Prostate gland (tissue), 2 donors: Measurements from ENCODE around the gene TSPAN15.

Experiments
- POLR2AphosphoS5 ChIP-seq: sonication (generic); formaldehyde crosslinking; IDR thresholded peaks from one replicate; pipeline ENCODE4 v1.6.1; 2017; ENCODE audit warnings: antibody characterized with exemption
- TF ChIP-seq, protein P1 (sequence below), 4 experiments: fragments of 200-600 bp in 2 of 4; fragments of 450-650 bp in 2 of 4; sonication (generic) in 2 of 4; IDR thresholded peaks; 1 replicate in 3 of 4; 2 replicates in 1 of 4; pipeline ENCODE4 v1.5.1; 2016 to 2019; ENCODE audit warnings: antibody characterized with exemption in 4 of 4, mild to moderate bottlenecking in 2 of 4, moderate library complexity in 2 of 4

DNA sequence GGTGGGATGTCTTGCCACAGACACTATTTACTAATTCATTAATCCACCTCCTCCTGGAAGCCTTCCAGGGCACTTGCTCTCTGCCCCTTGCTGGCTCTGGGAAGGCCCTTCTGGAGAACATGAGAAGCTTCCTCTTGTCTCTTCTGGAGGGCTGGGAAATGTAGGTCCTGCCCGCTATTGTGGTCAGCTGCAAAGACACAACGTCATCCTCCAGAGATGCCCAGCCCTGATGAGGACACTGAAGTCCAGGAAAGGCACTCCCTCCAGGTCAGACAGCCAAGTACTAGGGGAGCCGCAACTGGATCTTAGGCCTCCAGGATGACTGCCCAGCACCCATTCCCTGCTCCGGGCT, 24.9 kb upstream of the TSPAN15 start:
- no peak for TF ChIP-seq POLR2AphosphoS5
- TF ChIP-seq, protein P1, sequence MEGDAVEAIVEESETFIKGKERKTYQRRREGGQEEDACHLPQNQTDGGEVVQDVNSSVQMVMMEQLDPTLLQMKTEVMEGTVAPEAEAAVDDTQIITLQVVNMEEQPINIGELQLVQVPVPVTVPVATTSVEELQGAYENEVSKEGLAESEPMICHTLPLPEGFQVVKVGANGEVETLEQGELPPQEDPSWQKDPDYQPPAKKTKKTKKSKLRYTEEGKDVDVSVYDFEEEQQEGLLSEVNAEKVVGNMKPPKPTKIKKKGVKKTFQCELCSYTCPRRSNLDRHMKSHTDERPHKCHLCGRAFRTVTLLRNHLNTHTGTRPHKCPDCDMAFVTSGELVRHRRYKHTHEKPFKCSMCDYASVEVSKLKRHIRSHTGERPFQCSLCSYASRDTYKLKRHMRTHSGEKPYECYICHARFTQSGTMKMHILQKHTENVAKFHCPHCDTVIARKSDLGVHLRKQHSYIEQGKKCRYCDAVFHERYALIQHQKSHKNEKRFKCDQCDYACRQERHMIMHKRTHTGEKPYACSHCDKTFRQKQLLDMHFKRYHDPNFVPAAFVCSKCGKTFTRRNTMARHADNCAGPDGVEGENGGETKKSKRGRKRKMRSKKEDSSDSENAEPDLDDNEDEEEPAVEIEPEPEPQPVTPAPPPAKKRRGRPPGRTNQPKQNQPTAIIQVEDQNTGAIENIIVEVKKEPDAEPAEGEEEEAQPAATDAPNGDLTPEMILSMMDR (IDR thresholded peaks at IDR 0.05) = no peak
